ENCODE data around the gene YAE1.

Gene YAE1

GRCh38 chr7:39614299-39614698 is 48.1 kb downstream of the YAE1 start:
- no peak for TF ChIP-seq CTCF (IDR thresholded peaks at IDR 0.05; ENCODE audit: control insufficient read depth, insufficient read depth, low read depth, low read length, missing control alignments)
- no peak overlapping the region for H3K4me3 ChIP-seq (ENCODE audit: control insufficient read depth, low read depth, low read length)
- no peak for DNase-seq (ENCODE audit: low read depth)

DNA sequence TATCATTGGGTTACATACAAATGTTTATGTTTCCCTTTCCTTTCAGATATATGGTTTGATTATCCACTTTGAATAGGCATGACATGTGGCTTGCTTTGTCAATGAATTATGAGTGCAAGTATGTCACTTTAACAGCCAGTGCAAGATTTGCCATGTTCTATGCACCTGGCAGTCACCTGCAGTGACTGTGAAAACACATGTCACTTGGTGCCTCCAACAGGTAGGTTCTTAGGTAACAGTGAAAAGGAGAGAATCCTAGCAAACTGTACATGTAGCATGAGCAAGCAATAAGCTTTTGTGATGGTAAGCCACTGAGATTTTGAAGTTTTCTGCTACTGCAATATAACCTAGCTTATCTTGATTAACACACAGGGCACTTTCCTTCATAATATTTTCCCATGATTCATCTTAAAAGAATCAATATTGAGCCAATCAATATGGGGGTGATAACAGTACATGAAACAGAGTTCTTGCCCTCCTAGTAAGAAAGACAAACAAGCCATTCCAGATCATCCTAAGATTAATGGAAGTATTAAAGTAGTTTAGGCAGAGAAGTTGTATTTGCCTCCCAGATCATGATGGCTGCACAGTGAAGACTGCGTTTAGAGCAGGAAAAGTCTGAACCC is 49.3 kb downstream of the YAE1 start:
- no peak for TF ChIP-seq CTCF (IDR thresholded peaks at IDR 0.05; ENCODE audit: control insufficient read depth, insufficient read depth, low read depth, low read length, missing control alignments)
- no peak overlapping the region for H3K4me3 ChIP-seq (ENCODE audit: control insufficient read depth, low read depth, low read length)
- no peak for DNase-seq (ENCODE audit: low read depth)

DNA sequence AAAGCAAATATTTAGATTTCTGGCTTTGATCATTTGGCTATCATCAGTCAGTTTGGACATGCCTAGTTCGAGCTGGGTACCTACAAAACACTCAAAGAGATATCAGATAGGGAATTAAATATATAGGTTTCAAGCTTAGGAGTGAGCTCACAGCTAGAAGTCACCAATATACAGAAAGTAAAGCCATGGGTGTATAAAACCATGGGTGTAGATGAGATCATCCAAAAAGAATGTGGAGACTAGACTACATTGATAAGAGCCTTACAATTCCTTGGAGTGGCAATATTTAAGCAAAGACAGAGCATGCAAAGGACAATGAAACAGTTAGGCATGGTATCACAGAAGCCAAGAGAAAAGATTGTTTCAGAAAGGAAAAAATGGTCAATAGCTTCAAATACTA is 49.9 kb downstream of the YAE1 start:
- H3K4me3 ChIP-seq (ENCODE audit: control insufficient read depth, low read depth, low read length): no peak overlapping the region
- DNase-seq (ENCODE audit: low read depth): no peak
- no peak for TF ChIP-seq CTCF (IDR thresholded peaks at IDR 0.05; ENCODE audit: control insufficient read depth, insufficient read depth, low read depth, low read length, missing control alignments)

GRCh38 chr7:39617005-39617404 is 50.8 kb downstream of the YAE1 start:
- no peak for TF ChIP-seq CTCF (IDR thresholded peaks at IDR 0.05; ENCODE audit: control insufficient read depth, insufficient read depth, low read depth, low read length, missing control alignments)
- DNase-seq (ENCODE audit: low read depth): no peak
- H3K4me3 ChIP-seq (ENCODE audit: control insufficient read depth, low read depth, low read length): no peak overlapping the region

DNA sequence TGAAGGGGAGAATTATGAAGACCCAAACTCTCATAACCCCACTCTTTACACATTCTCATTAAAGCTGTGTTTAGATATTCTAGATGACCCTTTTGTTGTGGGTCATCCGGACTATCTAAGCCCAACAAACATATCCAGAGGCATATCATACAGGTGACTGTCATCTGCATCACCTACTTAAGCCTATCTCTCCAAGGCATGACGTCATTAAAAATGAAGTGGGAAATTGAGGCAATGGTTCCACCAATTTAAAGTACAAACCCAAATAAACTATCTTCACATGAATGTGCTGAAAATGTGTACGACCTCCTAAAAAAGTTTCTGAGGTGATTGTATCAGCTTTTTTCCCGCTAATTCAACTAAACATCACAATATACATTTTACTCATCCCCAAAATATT is 52.7 kb downstream of the YAE1 start:
- TF ChIP-seq CTCF (IDR thresholded peaks at IDR 0.05; ENCODE audit: control insufficient read depth, insufficient read depth, low read depth, low read length, missing control alignments): no peak
- H3K4me3 ChIP-seq (ENCODE audit: control insufficient read depth, low read depth, low read length): no peak overlapping the region
- no peak for DNase-seq (ENCODE audit: low read depth)

DNA sequence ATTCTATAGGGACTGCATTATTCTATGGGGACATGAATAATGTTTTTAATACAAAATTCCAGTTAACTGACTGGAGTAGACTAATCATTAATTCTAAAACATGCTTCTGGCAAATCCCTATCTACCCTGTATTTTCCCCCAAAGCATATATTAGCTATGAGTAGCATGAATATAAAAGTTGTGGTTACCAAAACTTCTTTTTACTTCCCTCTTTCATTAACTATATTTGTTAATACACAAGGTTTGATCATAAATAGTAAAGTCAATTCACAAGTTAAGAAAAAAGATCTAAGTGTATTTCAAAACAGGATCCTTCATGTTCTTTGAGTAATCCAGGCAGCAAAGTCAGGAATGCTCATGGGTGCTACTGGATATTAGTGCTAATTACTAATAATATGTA is 54.3 kb downstream of the YAE1 start:
- no peak overlapping the region for H3K4me3 ChIP-seq (ENCODE audit: control insufficient read depth, low read depth, low read length)
- no peak for TF ChIP-seq CTCF (IDR thresholded peaks at IDR 0.05; ENCODE audit: control insufficient read depth, insufficient read depth, low read depth, low read length, missing control alignments)
- DNase-seq (ENCODE audit: low read depth): no peak

DNA sequence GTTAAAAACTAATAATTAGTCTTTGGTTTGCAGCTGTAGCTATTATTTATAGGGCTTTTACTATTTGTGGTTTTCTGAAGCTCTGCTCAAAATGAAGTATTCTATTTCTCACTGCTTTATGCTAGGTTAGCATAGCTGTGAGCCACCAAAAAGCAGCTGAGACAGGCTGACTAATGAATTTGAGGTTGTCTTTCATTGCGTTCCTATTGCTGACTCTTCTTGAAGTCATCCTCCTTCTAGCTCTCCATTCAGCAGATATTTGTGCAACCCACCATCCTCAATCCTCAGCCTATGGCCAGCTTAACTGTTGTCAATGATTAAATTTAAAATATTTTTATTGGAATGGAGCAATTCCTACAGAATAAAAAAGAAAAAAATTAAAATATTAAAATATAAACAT is 55.1 kb downstream of the YAE1 start:
- peak; percentile 67 for DNase-seq (ENCODE audit: low read depth)
- TF ChIP-seq CTCF (IDR thresholded peaks at IDR 0.05; ENCODE audit: control insufficient read depth, insufficient read depth, low read depth, low read length, missing control alignments): no peak
- no peak overlapping the region for H3K4me3 ChIP-seq (ENCODE audit: control insufficient read depth, low read depth, low read length)
